ENCODE measurements around the gene GLDN. TPM values are rescaled to one million over a fixed set of nuclear protein-coding genes. Genes with fewer than 3 reads are reported as not detected.

Gene GLDN
- total and polyA plus RNA-seq, 2 donors, result 0.14 to 1.3 TPM

DNA sequence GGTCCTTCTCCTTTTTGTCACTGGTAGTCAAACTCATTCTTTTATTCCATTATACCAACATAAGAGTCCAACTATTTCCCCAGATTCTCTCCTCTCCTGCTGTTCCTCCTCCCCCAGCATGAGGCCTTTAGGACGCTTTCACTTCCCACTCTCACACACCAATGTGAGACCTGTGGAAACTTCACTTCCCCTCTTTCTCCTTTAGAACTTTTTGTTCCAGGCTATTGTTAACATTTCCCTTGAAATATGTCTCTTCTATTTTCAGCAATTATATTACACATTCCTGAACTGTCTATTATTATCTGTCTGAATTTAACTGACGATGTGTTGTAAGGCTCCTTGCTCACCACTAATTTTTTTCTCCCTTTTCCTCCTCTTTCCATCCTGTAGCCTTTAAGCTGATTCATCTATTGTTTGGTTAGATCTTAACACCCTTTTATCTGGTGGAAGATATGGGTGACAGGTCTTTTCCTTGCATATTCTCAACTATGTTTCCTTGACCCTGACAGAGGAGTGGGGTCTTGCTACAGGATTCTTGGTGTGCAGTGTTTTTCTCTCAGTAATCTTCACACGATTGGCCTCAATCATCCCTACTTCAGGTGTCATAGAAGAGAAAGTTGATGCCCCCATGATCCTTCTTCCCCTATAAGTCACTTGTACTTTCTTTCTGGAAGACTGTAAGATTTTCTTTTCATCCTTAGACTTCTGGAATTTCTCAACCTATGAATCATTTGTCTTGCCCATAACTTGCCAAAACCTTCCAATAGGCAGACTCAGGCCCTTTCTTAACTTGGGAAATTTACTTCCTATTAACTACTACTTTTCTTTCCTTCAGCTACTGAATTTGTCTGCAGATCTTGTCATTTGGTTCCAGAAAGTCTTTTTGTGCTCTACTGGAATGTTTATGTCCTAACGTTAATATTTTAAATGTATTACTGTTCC lies 9.0 kb upstream of the GLDN start:
- H3K27me3 ChIP-seq (ENCODE audit: control insufficient read depth in 2 of 2, insufficient read depth in 1 of 2, low read length in 1 of 2), result no peaks in the 10 kb centered on the region
- H3K4me3 ChIP-seq (ENCODE audit: low read length in 2 of 2), result no peak overlapping the region
- no peak overlapping the region for H3K27ac ChIP-seq (ENCODE audit: low read depth in 1 of 2, low read length in 1 of 2)
- no peaks in the 10 kb centered on the region for H3K4me1 ChIP-seq (ENCODE audit: control insufficient read depth in 2 of 2, insufficient read depth in 2 of 2, low read length in 2 of 2)
- DNase-seq (ENCODE audit: low read depth in 6 of 9, low spot score in 9 of 9), result peak in 1 of 9 donors; percentile 6
- no peaks in the 10 kb centered on the region for H3K9me3 ChIP-seq (ENCODE audit: control insufficient read depth in 2 of 2, insufficient read depth in 1 of 2, low read length in 1 of 2)
- H3K36me3 ChIP-seq (ENCODE audit: control insufficient read depth in 2 of 2, insufficient read depth in 2 of 2, low read length in 1 of 2), result no peaks in the 10 kb centered on the region
- WGBS, result 90% methylated on average over 4 of the region's 4 CpGs

DNA sequence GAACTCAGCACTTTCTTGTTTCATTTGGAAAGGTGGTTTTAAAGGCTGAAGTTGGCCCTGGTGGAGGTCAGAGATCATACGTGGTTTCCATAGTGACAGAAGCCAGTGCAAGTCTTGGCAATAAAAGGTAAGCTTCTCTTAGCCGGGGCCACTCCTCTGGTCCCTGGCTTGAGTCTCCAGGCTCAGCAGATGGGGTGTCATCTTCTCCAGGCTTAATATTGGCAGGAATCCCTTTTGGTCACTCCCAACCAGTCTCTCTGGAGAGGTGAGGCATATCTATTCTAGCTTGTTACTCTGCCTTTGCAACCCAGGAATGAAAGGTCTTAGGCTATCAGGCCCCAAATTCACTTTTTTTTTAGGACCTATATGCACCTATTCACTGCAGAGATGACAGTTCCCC lies 7.9 kb upstream of the GLDN start:
- no peaks in the 10 kb centered on the region for H3K36me3 ChIP-seq (ENCODE audit: control insufficient read depth in 2 of 2, insufficient read depth in 2 of 2, low read length in 1 of 2)
- H3K4me1 ChIP-seq (ENCODE audit: control insufficient read depth in 2 of 2, insufficient read depth in 2 of 2, low read length in 2 of 2), result no peaks in the 10 kb centered on the region
- H3K9me3 ChIP-seq (ENCODE audit: control insufficient read depth in 2 of 2, insufficient read depth in 1 of 2, low read length in 1 of 2), result no peaks in the 10 kb centered on the region
- H3K4me3 ChIP-seq (ENCODE audit: low read length in 2 of 2), result no peak overlapping the region
- no peaks in the 10 kb centered on the region for H3K27me3 ChIP-seq (ENCODE audit: control insufficient read depth in 2 of 2, insufficient read depth in 1 of 2, low read length in 1 of 2)
- no peak for DNase-seq (ENCODE audit: low read depth in 6 of 9, low spot score in 9 of 9)
- H3K27ac ChIP-seq (ENCODE audit: low read depth in 1 of 2, low read length in 1 of 2), result no peak overlapping the region
- 94% methylated on average over 2 of the region's 2 CpGs for WGBS

DNA sequence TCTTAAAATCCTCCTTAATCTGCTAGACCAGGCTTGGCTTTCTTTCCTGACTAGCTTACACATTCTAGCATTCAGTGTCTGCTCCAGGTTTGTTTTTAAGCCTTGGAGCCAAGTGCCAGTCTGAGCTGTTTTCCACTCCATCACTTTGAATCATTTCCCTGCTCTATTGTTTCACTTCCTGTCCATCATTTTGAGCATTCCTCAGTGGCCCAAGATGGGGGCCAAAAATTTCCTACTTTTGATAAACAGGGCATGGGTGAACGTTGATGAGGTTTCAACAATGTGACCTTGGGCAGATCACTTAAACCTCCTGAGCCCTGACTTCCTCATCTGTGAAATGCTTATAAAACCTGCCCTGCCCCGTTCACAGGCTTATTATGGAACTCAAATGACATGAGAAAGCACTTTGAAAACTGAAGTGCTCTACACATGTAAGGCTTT lies 7.4 kb upstream of the GLDN start:
- Histone ChIP-seq H3K36me3 (ENCODE audit: control insufficient read depth in 2 of 2, insufficient read depth in 2 of 2, low read length in 1 of 2) (no peaks in the 10 kb centered on the region), H3K27ac (ENCODE audit: low read depth in 1 of 2, low read length in 1 of 2) (no peak overlapping the region), H3K4me1 (ENCODE audit: control insufficient read depth in 2 of 2, insufficient read depth in 2 of 2, low read length in 2 of 2) (no peaks in the 10 kb centered on the region), H3K9me3 (ENCODE audit: control insufficient read depth in 2 of 2, insufficient read depth in 1 of 2, low read length in 1 of 2) (no peaks in the 10 kb centered on the region), H3K27me3 (ENCODE audit: control insufficient read depth in 2 of 2, insufficient read depth in 1 of 2, low read length in 1 of 2) (no peaks in the 10 kb centered on the region), H3K4me3 (ENCODE audit: low read length in 2 of 2) (no peak overlapping the region)
- 23% methylated on average over 2 of the region's 2 CpGs for WGBS
- no peak for DNase-seq (ENCODE audit: low read depth in 6 of 9, low spot score in 9 of 9)

DNA sequence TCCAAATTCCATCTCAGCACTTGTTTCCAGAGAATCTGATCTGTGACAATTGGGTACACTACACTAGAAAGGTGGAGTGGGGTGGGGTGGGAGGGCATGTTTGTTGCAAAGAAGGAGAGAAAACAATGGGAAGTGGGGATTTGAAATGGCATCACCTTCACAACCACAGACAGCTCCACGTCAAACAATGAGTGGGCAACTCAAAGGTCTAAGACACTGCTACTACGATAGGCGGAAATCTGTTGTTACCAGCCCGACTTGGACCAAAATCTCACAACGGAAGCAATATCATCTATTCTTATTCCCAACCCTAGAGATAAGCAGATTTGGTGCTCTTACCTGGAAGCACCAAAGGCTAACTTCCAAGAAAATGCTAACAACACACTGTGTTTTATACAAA lies 6.4 kb upstream of the GLDN start:
- DNase-seq (ENCODE audit: low read depth in 6 of 9, low spot score in 9 of 9), result no peak
- no peak overlapping the region for H3K27ac ChIP-seq (ENCODE audit: low read depth in 1 of 2, low read length in 1 of 2)
- no peaks in the 10 kb centered on the region for H3K9me3 ChIP-seq (ENCODE audit: control insufficient read depth in 2 of 2, insufficient read depth in 1 of 2, low read length in 1 of 2)
- H3K4me1 ChIP-seq (ENCODE audit: control insufficient read depth in 2 of 2, insufficient read depth in 2 of 2, low read length in 2 of 2), result no peaks in the 10 kb centered on the region
- H3K36me3 ChIP-seq (ENCODE audit: control insufficient read depth in 2 of 2, insufficient read depth in 2 of 2, low read length in 1 of 2), result no peaks in the 10 kb centered on the region
- WGBS, result 83% methylated on average over 5 of the region's 5 CpGs
- H3K4me3 ChIP-seq (ENCODE audit: low read length in 2 of 2), result no peak overlapping the region
- no peaks in the 10 kb centered on the region for H3K27me3 ChIP-seq (ENCODE audit: control insufficient read depth in 2 of 2, insufficient read depth in 1 of 2, low read length in 1 of 2)

DNA sequence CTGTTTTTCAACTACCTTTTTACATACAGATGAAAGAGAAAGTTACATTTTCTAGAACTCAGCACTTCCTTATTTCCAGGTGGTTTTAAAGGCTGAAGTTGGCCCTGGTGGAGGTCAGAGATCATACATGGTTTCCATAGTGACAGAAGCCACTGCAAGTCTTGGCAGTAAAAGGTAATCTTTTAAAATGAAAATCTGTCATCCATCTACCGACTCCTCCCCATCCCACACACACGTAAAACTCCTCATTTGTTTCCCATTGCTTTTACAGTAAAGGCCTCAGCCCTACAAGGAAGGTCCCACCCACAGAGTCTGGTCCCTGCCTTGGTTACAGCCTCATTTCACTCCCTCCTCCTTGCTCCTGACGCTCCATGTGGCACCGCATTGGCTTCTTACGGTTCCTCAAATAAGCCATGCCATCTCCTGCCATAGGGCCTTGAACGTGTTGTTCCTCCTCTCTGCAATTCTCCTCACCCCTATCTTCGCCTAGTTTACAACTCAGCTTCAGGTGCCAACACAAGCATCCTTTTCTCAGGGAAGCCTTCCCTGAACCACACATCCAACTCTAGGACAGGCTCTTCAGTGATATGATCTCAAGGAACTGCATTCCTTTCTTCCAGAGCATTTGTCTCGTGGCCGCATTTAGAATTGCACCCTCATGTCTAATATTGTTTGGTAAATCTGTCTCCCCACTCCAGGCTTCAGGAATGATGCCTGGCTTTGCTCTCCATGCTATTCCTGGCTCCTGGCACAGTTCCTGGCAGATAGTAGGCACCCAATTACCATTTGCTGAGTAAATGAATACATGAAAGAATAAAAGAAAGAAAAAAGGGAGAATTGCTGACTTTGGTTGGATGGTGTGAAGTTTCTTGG lies 5.7 kb upstream of the GLDN start:
- H3K27ac ChIP-seq (ENCODE audit: low read depth in 1 of 2, low read length in 1 of 2), result no peak overlapping the region
- H3K36me3 ChIP-seq (ENCODE audit: control insufficient read depth in 2 of 2, insufficient read depth in 2 of 2, low read length in 1 of 2), result no peaks in the 10 kb centered on the region
- H3K27me3 ChIP-seq (ENCODE audit: control insufficient read depth in 2 of 2, insufficient read depth in 1 of 2, low read length in 1 of 2), result peaks cover 2 to 5% of the 10 kb centered on the region in 2 donors
- WGBS, result 91% methylated on average over 9 of the region's 9 CpGs
- H3K9me3 ChIP-seq (ENCODE audit: control insufficient read depth in 2 of 2, insufficient read depth in 1 of 2, low read length in 1 of 2), result no peaks in the 10 kb centered on the region
- no peak overlapping the region for H3K4me3 ChIP-seq (ENCODE audit: low read length in 2 of 2)
- H3K4me1 ChIP-seq (ENCODE audit: control insufficient read depth in 2 of 2, insufficient read depth in 2 of 2, low read length in 2 of 2), result no peaks in the 10 kb centered on the region
- DNase-seq (ENCODE audit: low read depth in 6 of 9, low spot score in 9 of 9), result no peak

DNA sequence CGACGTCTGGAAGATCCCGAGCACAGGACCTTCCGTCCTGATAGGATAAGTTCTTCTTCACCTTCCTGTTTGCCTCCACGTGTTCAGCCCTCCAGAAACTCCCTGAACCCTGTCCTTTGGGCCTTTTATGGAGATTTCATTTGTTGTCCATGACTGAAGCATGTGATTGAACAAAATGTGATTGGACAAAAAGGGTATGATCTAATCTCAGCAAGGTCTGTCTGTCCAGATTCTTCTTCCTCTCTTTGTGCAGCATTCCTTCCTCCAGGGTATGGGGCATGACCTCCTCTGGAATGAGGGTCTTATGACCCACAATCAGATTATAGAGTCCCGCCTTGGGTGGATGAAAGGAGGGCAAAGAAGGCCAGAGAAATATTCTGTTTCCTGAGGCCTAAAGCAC lies 3.0 kb upstream of the GLDN start, which contains the start of gene CYP19A1:
Gene CYP19A1, minus strand, starts transcription at position 101 of the 400 bp plus-strand sequence. CDS start 95,684 bp downstream, outside the sequence.
- H3K36me3 ChIP-seq (ENCODE audit: control insufficient read depth in 2 of 2, insufficient read depth in 2 of 2, low read length in 1 of 2), result no peaks in the 10 kb centered on the region
- H3K9me3 ChIP-seq (ENCODE audit: control insufficient read depth in 2 of 2, insufficient read depth in 1 of 2, low read length in 1 of 2), result peaks cover 0 to 1% of the 10 kb centered on the region in 2 donors
- peaks cover 25 to 27% of the 10 kb centered on the region in 2 donors for H3K27me3 ChIP-seq (ENCODE audit: control insufficient read depth in 2 of 2, insufficient read depth in 1 of 2, low read length in 1 of 2)
- H3K4me3 ChIP-seq (ENCODE audit: low read length in 2 of 2), result no peak within 1 kb of the TSS
- 95% methylated on average over 6 of the region's 6 CpGs for WGBS
- no peak within 1 kb of the TSS for H3K27ac ChIP-seq (ENCODE audit: low read depth in 1 of 2, low read length in 1 of 2)
- DNase-seq (ENCODE audit: low read depth in 6 of 9, low spot score in 9 of 9), result no peak
- no peaks in the 10 kb centered on the region for H3K4me1 ChIP-seq (ENCODE audit: control insufficient read depth in 2 of 2, insufficient read depth in 2 of 2, low read length in 2 of 2)

DNA sequence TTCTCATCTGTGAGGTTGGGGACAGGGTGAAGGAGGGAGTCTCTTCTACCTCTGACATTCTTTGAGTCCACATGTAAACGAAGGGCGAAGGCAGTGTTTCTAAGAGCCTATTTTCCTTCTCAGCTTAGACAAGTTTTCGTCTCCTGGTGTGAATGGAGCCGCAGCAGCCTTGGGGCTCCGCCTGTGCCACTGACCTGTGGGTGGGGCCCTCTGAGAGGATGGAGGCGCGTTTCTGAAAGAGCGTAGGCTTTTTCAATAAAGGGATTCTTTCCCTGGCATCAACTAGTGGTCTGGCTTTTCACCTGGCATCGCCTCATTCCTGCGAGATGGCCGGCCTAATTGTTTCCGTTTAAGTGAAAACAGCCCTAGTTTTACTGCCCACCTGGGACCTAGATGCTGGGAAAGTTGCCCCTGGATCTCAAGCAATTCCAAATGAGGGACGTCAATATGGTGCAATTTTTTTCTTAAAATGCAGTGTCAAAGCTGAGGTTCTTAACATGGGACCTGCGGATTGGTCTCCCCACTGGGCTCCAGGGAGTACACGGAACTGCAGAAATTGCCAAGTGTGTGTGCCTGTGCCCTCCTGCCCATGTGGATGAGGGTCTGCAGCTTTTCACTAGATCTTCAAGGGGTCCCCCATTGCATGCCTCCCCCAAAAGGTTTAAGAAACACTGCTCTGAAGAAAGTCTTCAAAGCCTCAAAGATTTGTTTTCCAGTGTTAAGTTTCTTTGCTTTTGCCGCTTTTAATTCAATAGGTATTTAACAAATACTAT lies 958 bp downstream of the GLDN start:
- peaks cover 25 to 33% of the 10 kb centered on the region in 2 donors for H3K27me3 ChIP-seq (ENCODE audit: control insufficient read depth in 2 of 2, insufficient read depth in 1 of 2, low read length in 1 of 2)
- no peak for DNase-seq (ENCODE audit: low read depth in 6 of 9, low spot score in 9 of 9)
- H3K27ac ChIP-seq (ENCODE audit: low read depth in 1 of 2, low read length in 1 of 2), result no peak overlapping the region
- no peaks in the 10 kb centered on the region for H3K4me1 ChIP-seq (ENCODE audit: control insufficient read depth in 2 of 2, insufficient read depth in 2 of 2, low read length in 2 of 2)
- no peaks in the 10 kb centered on the region for H3K36me3 ChIP-seq (ENCODE audit: control insufficient read depth in 2 of 2, insufficient read depth in 2 of 2, low read length in 1 of 2)
- H3K9me3 ChIP-seq (ENCODE audit: control insufficient read depth in 2 of 2, insufficient read depth in 1 of 2, low read length in 1 of 2), result peaks cover 0 to 1% of the 10 kb centered on the region in 2 donors
- 62% methylated on average over 16 of the region's 16 CpGs for WGBS
- no peak overlapping the region for H3K4me3 ChIP-seq (ENCODE audit: low read length in 2 of 2)

DNA sequence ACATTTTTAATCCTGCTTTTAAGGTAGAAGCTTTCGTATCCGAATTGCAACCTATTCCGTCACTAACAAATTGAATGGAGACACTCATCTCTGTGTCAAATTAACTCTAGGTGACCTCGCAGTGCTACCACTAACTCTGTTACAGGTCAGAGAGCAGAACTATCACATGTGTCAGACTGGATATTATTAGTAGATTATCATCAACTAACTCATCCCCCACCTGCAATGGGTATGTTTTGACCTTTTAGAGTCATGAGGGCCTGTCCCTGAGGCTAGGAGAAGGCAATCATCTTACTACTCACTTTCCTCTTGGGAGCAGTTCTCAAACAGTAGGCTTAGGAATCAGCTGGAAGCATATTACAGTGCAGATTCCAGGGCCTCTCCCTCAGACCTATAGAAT lies 2.0 kb downstream of the GLDN start:
- WGBS, result 98% methylated on average over 4 of the region's 4 CpGs
- H3K27me3 ChIP-seq (ENCODE audit: control insufficient read depth in 2 of 2, insufficient read depth in 1 of 2, low read length in 1 of 2), result peaks cover 25 to 33% of the 10 kb centered on the region in 2 donors

More for the DNA sequence above, 2.0 kb downstream of the GLDN start:
- H3K4me3 ChIP-seq (ENCODE audit: low read length in 2 of 2), result no peak overlapping the region
- no peak for DNase-seq (ENCODE audit: low read depth in 6 of 9, low spot score in 9 of 9)
- H3K9me3 ChIP-seq (ENCODE audit: control insufficient read depth in 2 of 2, insufficient read depth in 1 of 2, low read length in 1 of 2), result peaks cover 0 to 1% of the 10 kb centered on the region in 2 donors
- no peak overlapping the region for H3K27ac ChIP-seq (ENCODE audit: low read depth in 1 of 2, low read length in 1 of 2)
- H3K4me1 ChIP-seq (ENCODE audit: control insufficient read depth in 2 of 2, insufficient read depth in 2 of 2, low read length in 2 of 2), result no peaks in the 10 kb centered on the region
- H3K36me3 ChIP-seq (ENCODE audit: control insufficient read depth in 2 of 2, insufficient read depth in 2 of 2, low read length in 1 of 2), result no peaks in the 10 kb centered on the region

All from thymus (tissue), 11 donors.